Activated naive CD4-positive, alpha-beta T cell treated with anti-CD3 and anti-CD28 coated beads, Interleukin-2, amount 50 U/mL, for 72 hours (primary cell): ENCODE results near the gene GPR87. TPM values are rescaled to one million over a fixed set of nuclear protein-coding genes. Genes with fewer than 3 reads are reported as not detected.
A peak's percentile ranks its signal among the peaks of the same experiment; 100 is the strongest.

Source experiments
- ATAC-seq, 2 donors: fragments of 150-1000 bp; cut with Tn5 transposase; 2 replicates each; pipeline ENCODE4 v1.10.0; 2021; ENCODE audit warnings: mild to moderate bottlenecking in 2 of 2, moderate library complexity in 2 of 2
- DNase-seq, 2 donors: peaks; one replicate each; pipeline ENCODE4 v3.0.0; 2021 to 2022; ENCODE audit warnings: low spot score in 2 of 2
- H3K27ac Mint-ChIP-seq, 2 donors: one replicate each; pipeline ENCODE4 v1.8.0; 2022; ENCODE audit warnings: mild to moderate bottlenecking in 2 of 2, mixed read lengths in 2 of 2
- H3K36me3 Mint-ChIP-seq, 2 donors: one replicate each; pipeline ENCODE4 v1.8.0; 2022; ENCODE audit warnings: mixed read lengths in 2 of 2
- H3K9me3 Mint-ChIP-seq, 2 donors: one replicate each; pipeline ENCODE4 v1.8.0; 2022; ENCODE audit warnings: mixed read lengths in 2 of 2
- total RNA-seq, 2 donors: library from RNA; stranded (reverse); gene quantifications; one replicate each; pipeline ENCODE4 v1.2.3, GENCODE V29; 2022

The GPR87 gene
- total RNA-seq, 2 donors from 2014 or later, result 0.97 to 1.3 TPM

- Mint-ChIP-seq H3K9me3 (no peaks in the 10 kb centered on the region), H3K27ac (peak overlapping the region in 1 of 2 donors; percentile 1), H3K36me3 (peaks cover 0 to 15% of the 10 kb centered on the region in 2 donors)
- ATAC-seq, result peak; percentile 29 to 75
- no peak for DNase-seq
Measured at GRCh38 chr3:151301787-151302186, 14.8 kb downstream of the GPR87 start.

- Mint-ChIP-seq H3K36me3 (peaks cover 0 to 15% of the 10 kb centered on the region in 2 donors), H3K27ac (no peak overlapping the region), H3K9me3 (no peaks in the 10 kb centered on the region)
- no peak for ATAC-seq
- no peak for DNase-seq
Measured at GRCh38 chr3:151300539-151300938, 16.1 kb downstream of the GPR87 start.

GRCh38 chr3:151299006-151299405 is 17.6 kb downstream of the GPR87 start:
- Mint-ChIP-seq H3K9me3 (no peaks in the 10 kb centered on the region), H3K27ac (no peak overlapping the region), H3K36me3 (peaks cover 0 to 15% of the 10 kb centered on the region in 2 donors)
- DNase-seq, result no peak
- ATAC-seq, result no peak

GRCh38 chr3:151297429-151297828 is 19.2 kb downstream of the GPR87 start:
- ATAC-seq (no peak), DNase-seq (no peak)
- no peaks in the 10 kb centered on the region for H3K9me3 Mint-ChIP-seq
- no peak overlapping the region for H3K27ac Mint-ChIP-seq
- H3K36me3 Mint-ChIP-seq, result no peaks in the 10 kb centered on the region

GRCh38 chr3:151296226-151296625 is 20.4 kb downstream of the GPR87 start:
- no peak for ATAC-seq
- no peaks in the 10 kb centered on the region for H3K9me3 Mint-ChIP-seq
- H3K36me3 Mint-ChIP-seq, result no peaks in the 10 kb centered on the region
- no peak overlapping the region for H3K27ac Mint-ChIP-seq
- no peak for DNase-seq

- no peaks in the 10 kb centered on the region for H3K9me3 Mint-ChIP-seq
- ATAC-seq, result no peak
- H3K36me3 Mint-ChIP-seq, result no peaks in the 10 kb centered on the region
- H3K27ac Mint-ChIP-seq, result no peak overlapping the region
- no peak for DNase-seq
Measured at GRCh38 chr3:151293127-151293526, 23.5 kb downstream of the GPR87 start.

- DNase-seq (no peak), ATAC-seq (peak in 1 of 2 donors; percentile 22)
- Mint-ChIP-seq H3K9me3 (no peaks in the 10 kb centered on the region), H3K36me3 (no peaks in the 10 kb centered on the region), H3K27ac (no peak overlapping the region)
Measured at GRCh38 chr3:151290673-151291072, 25.9 kb downstream of the GPR87 start.

- H3K36me3 Mint-ChIP-seq, result no peaks in the 10 kb centered on the region
- H3K27ac Mint-ChIP-seq, result no peak overlapping the region
- no peak for ATAC-seq
- no peak for DNase-seq
- no peaks in the 10 kb centered on the region for H3K9me3 Mint-ChIP-seq
Measured at GRCh38 chr3:151289445-151289844, 27.2 kb downstream of the GPR87 start.

GRCh38 chr3:151285940-151286339 is 30.7 kb downstream of the GPR87 start:
- Mint-ChIP-seq H3K36me3 (no peaks in the 10 kb centered on the region), H3K9me3 (no peaks in the 10 kb centered on the region), H3K27ac (no peak overlapping the region)
- DNase-seq (no peak), ATAC-seq (no peak)

GRCh38 chr3:151283907-151284461 is 32.6 kb downstream of the GPR87 start:
- H3K27ac Mint-ChIP-seq, result peak overlapping the region in 1 of 2 donors; percentile 15
- no peaks in the 10 kb centered on the region for H3K9me3 Mint-ChIP-seq
- no peaks in the 10 kb centered on the region for H3K36me3 Mint-ChIP-seq
- no peak for DNase-seq
- peak; percentile 28 to 79 for ATAC-seq

- ATAC-seq (peak; percentile 28 to 62), DNase-seq (no peak)
- Mint-ChIP-seq H3K27ac (peak overlapping the region in 1 of 2 donors; percentile 44), H3K9me3 (no peaks in the 10 kb centered on the region), H3K36me3 (no peaks in the 10 kb centered on the region)
Measured at GRCh38 chr3:151283387-151283786, 33.2 kb downstream of the GPR87 start.

- no peak for DNase-seq
- peak; percentile 24 to 48 for ATAC-seq
Measured at GRCh38 chr3:151282921-151283320, 33.7 kb downstream of the GPR87 start.

GRCh38 chr3:151281671-151282324 is 34.8 kb downstream of the GPR87 start:
- peak overlapping the region in 1 of 2 donors; percentile 17 for H3K27ac Mint-ChIP-seq
- no peaks in the 10 kb centered on the region for H3K9me3 Mint-ChIP-seq
- no peak for DNase-seq
- ATAC-seq, result no peak
- H3K36me3 Mint-ChIP-seq, result no peaks in the 10 kb centered on the region

More at GRCh38 chr3:151282921-151283320, 33.7 kb downstream of the GPR87 start:
- no peaks in the 10 kb centered on the region for H3K9me3 Mint-ChIP-seq
- H3K36me3 Mint-ChIP-seq, result no peaks in the 10 kb centered on the region
- H3K27ac Mint-ChIP-seq, result no peak overlapping the region

- Mint-ChIP-seq H3K9me3 (no peaks in the 10 kb centered on the region), H3K27ac (no peak within 1 kb of the TSS), H3K36me3 (peaks cover 0 to 9% of the 10 kb centered on the region in 2 donors)
- ATAC-seq (peak; percentile 80 to 89), DNase-seq (no peak)
Measured at GRCh38 chr3:151278230-151278629, 38.4 kb downstream of the GPR87 start, which contains the start of gene P2RY14. Gene P2RY14 (minus strand): TSS chr3:151278542. CDS start chr3:151214316, 64,226 bp downstream.

GRCh38 chr3:151276687-151277042 is 40.0 kb downstream of the GPR87 start:
- DNase-seq, result no peak
- Mint-ChIP-seq H3K36me3 (peaks cover 0 to 9% of the 10 kb centered on the region in 2 donors), H3K9me3 (no peaks in the 10 kb centered on the region), H3K27ac (no peak overlapping the region)
- peak; percentile 32 to 51 for ATAC-seq

- DNase-seq (no peak), ATAC-seq (peak; percentile 2 to 17)
- Mint-ChIP-seq H3K9me3 (no peaks in the 10 kb centered on the region), H3K27ac (no peak overlapping the region), H3K36me3 (peaks cover 0 to 9% of the 10 kb centered on the region in 2 donors)
Measured at GRCh38 chr3:151276038-151276686, 40.5 kb downstream of the GPR87 start.

- H3K9me3 Mint-ChIP-seq, result no peaks in the 10 kb centered on the region
- ATAC-seq (no peak), DNase-seq (no peak)
- peaks cover 0 to 9% of the 10 kb centered on the region in 2 donors for H3K36me3 Mint-ChIP-seq
- no peak overlapping the region for H3K27ac Mint-ChIP-seq
Measured at GRCh38 chr3:151275091-151275490, 41.5 kb downstream of the GPR87 start.
